Measurements from ENCODE around the gene BBS9.
"Not testable (repeated sequence)": the region's sequence is repeated elsewhere in the genome, so short reads cannot be mapped to it uniquely, and the experiment has no call there.

The BBS9 gene

DNA sequence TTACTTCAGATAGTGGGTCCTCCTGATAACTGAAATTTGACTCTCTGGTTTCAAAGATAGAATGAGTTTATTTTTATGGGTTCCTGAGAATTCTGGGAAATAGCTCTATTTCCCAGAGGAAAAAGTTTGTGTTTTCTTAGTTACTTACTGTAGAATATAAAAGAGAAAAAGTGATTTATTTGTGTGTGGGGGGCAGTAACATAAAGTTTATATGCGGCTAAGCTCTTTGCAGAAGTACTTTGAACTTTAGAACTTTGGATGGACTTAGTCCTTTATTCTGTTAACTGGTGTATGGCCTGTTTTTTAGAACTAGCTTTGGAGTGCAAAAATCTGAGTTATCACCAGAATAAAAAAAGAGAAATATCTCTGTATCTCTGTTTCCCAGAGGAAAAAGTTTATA, 157.1 kb downstream of the BBS9 start:
- DNase-seq = no peak

DNA sequence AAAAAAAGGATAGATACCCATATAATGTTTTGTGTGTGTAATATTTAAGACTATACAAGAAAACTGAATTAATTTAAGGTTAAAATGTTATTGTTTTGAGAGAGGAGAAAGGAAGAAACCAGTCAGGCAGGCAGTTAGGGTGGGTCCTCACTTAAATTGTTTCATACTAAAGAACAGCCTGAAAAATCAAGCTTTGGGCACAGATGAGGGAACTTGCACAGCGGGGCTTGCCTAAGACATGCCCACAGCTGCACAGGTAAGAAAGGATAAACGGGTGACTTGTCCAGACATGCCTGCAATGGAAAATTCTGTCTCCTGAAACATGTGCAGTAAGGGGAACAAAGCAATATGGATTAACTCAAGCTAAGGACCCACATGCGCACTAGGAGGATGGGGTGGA, 158.4 kb downstream of the BBS9 start:
- DNase-seq = no peak

DNA sequence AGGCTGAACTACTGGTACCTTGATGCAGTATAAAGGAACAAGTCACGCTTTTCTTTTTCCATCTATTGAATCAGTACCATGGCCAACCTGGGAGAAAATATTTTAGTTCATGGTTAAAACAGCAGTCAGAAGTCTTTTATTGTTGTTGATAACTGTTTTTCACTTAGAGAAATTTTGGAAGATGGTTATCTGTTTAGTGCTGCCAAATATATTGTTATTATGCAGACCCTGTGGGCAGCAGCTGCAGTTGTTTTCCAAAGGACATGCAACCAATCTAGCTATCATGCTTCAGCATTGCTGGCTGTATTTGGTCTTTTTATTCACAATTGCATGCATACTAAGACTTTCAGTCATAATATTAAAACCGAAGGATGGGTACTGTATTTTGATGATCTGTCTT, 169.5 kb downstream of the BBS9 start:
- no peak for DNase-seq

DNA sequence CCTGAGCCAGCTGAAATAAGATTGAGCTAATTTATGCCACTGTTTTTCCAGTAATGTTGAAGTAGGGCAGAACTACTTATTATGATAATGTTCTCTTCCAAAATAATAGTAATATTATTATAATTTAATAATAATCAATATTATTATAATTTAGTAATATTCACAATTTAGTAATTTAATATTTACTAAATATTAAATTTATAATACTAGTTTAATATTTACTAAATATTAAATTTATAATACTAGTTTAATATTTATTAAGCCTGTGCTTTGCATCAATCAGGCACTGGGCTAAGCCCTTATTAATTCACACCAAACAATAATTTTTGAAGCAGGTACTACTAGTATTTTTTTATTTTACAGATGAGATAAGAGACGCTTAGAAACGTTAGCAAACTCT, 170.1 kb downstream of the BBS9 start:
- no peak for DNase-seq

DNA sequence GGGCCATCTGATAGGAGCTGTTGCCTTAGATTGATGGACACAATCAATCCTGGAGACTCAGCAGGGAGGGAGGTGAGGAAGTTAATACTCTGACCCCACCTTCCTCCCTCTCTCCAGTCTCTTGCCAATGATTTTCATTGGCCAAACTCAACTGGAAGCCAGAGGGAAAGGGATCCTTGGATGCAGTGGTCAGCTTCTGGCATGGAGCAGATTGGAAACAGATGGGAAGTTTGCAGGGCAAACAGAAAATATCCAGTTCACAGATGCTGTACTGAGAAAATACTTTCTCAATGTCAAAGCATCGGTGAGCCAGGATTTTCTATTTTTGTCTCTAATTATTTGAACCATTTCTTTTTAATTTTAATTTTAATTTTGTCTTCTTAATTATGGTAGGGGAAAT, 170.8 kb downstream of the BBS9 start:
- no peak for DNase-seq

DNA sequence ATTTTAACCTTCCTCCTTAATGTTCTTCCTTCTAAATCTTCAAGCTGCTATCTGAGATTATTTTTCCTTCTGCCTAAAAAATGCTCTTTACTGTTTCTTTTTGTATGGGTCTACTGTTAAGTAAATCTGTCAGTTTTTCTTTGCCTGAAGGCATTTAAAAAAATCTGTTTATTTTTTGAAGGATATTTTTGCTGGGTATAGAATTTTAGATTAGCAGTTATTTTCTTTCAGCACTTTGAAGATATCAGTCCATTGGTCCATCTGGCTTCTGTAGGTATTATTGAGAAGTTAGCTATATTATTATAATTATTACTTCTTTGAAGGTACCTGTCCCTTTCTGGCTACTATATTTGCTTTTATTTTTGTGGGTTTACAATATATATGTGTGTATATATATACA, 171.4 kb downstream of the BBS9 start:
- DNase-seq = no peak

DNA sequence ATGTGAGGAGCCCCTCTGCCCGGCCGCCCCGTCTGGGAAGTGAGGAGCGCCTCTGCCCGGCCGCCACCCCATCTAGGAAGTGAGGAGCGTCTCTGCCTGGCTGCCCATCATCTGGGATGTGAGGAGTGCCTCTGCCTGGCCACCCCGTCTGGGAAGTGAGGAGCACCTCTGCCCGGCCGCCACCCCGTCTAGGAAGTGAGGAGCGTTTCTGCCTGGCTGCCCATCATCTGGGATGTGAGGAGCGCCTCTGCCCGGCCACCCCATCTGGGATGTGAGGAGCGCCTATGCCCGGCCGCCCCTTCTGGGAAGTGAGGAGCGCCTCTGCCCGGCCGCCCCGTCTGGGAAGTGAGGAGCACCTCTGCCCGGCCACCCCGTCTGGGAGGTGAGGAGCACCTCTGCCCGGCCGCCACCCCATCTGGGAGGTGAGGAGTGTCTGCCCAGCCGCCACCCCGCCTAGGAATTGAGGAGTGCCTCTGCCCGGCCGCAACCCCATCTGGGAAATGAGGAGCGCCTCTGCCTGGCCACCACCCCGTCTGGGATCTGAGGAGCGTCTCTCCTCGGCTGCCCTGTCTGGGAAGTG, 174.7 kb downstream of the BBS9 start:
- not testable (repeated sequence) for DNase-seq

DNA sequence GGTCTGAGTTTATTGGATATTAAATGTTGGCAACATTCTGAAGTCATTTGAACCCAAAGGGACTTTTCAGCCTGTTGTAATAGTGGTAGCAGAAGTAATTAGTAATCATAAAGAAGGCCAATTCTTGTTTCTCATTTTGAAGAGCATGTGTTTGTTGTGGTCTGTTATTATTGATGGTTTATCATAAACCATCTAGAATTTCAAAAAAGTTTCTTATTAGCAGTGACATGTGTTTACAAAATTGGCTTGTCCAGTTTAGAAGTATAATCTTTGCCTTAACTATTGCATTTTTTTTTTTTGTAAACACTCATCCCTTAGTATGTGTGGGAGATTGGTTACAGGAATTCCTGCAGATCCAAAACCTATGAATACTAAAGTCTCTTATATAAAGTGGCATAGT, 177.8 kb downstream of the BBS9 start:
- no peak for DNase-seq

DNA sequence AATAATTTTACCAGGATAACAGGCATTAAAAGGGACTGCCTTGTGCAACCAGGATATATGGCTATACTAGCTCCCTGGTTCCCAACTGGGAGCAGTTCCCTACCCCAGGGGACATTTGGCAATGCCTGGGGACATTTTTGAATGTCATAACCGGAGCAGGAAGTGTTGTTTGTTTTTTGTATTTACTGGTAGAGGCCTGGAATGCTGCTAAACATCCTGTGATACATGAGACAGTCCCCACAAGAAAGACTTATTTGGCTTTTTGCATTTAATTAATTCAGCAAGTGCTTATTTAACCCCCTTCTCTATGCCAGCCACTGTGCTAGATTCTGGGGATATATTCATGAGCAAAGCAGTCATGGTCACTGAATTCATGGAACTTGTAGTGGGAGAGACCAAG, 181.2 kb downstream of the BBS9 start:
- DNase-seq = no peak

DNA sequence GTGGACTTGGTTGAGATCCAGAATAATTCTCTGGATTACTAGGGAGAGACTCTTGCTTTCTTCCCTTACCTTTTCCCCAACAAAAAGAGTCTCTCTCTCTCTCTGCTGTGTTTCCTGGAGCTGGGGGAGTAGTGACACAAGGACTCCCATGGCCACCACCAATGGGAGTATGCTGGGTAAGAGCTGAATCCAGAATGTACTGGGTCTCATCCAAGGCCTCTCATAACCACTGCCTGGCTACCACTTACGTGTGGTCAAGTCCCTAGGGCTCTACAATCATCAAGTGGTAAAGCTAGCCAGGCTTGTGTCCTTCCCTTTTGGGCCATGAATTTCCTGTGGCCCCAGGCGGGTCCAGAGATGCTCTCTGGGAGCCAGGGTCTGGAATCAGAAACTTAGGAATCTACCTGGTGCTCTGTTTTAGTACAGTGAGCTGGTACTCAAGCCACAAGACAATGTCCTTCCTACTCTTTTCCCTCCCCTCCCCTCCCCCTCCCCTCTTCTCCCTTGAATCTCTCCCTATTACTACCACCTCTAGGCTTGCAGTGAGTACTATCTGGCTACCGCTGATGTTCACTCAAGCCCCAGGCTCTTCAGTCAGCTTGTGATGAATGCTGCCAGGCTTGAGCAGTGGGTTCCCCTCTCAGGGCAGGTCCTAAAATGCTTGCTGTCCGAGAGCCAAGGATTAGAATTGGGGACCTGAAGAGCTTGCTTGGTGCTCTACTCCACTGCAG, 196.6 kb downstream of the BBS9 start:
- DNase-seq = no peak

DNA sequence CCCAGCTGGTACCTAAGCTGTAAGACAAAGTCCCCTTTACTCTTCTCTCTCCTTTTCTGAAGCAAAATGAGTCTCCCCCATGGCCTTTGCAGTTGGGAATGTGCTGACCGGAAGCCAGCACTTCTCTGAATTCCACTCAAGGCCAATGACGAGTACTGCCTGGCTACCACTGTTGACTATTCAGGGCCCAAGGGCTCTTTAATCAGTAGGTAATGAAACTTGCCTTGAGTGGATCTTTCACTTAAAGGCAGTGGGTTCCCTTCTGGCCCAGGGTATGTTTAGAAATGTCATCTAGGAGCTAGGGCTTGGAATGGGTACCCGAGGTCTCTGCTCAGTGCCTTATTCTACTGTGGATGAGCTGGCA, 197.1 kb downstream of the BBS9 start:
- DNase-seq = no peak

DNA sequence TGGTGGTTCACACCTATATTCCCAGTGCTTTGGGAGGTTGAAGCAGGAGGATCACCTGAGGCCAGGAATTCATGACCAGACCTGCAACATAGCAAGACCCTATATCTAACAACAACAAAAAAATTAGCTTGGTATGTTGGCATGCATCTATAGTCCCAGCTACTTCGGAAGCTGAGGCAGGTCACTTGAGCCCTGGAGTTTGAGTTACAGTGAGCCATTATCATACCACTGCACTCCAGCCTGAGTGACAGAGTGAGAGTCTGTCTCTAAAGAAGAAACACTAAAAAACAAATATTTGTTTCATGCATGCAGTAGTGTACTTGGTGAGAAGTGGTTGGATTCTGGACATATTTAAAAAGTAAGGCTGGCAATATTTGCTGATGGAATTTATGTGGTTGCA, 198.1 kb downstream of the BBS9 start:
- no peak for DNase-seq

DNA sequence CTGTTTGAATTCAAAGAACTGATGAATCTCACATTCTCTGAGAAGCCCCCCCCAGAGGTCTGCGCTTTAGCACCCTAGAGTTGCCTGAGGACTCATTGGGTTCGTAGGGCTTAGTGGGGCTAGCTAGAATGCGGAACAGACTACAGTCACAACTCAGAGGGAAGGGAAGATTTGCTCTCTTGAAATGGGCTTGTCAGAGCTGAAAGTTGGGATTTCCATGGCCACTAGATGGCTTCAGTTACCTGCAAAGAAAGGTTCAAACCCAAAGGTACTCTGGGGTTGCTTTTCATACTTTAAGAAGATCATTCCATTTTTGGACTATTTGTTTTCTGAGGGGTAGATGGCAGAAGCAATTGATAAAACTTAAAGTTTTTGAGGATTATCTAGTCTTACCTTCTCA, 205.0 kb downstream of the BBS9 start:
- DNase-seq = peak; percentile 27

DNA sequence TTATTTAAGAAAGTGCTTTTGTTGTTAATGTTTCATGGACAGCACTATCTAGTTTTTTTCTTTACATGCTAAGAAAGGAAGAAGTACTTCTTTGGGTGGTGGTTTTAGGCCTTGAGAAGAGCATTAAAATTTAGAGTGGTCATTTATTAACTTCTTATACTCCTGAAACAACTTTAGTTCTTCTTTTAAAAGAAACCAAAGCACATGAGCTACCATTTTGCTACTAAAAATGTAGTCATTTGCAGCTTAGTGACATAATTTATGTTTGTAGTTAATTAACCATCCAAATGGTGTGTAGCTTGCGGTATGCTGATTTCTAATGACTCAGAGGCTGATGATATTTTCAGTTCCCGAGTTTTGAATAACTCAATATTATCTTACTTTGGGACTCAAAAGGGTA, 207.5 kb downstream of the BBS9 start:
- DNase-seq = no peak

DNA sequence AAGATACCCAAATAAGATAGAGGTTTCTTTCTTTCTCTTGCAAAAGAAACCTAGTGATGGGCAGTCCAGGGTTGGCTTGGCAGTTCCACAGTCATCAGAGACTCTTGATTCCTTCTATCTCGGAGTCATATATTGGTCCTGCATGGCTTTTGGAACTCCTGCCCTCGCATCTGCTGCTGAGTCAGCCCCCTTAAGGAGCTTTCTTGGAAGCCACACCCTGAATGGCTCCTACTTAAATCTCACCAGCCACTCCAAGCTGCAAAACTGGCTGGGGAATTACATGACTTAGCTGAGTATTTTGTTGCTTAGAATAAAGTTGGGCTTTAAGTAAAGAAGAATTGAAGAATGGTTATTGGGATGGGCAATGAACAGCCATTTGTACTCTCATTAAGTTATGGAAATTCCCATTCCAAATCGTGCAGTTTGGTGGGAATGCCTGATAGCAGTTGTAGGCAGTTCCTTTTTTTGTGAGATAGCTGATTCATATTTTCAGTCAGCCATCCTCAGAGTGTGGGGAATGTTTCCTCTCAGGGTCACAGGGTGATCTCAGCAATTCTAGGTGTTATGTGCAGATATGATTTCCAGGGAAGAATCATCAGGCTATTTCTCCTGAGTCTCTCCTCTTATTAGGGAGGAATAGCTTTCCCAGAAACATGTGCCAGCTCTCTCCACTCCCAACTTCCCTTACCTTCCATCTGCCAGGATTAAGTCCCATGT, 209.9 kb downstream of the BBS9 start:
- DNase-seq = no peak

DNA sequence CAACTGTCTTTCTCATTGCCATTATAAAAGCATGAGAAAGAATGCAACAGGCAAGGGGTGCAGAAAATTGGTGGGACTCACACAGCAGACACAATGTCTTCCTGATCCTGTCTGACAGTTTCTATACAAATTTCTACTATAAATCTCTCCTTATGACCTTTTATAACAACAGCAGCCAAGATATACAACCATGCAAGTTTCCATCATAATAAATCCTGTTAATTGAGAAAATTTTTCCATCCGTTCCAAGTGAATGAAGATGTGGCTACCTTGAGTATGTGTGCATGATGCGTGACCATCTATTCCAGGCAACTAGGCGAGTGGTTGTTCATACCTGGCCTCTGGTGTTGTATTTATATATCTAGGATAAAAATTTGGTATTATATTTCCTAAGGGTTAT, 216.7 kb downstream of the BBS9 start:
- no peak for DNase-seq

DNA sequence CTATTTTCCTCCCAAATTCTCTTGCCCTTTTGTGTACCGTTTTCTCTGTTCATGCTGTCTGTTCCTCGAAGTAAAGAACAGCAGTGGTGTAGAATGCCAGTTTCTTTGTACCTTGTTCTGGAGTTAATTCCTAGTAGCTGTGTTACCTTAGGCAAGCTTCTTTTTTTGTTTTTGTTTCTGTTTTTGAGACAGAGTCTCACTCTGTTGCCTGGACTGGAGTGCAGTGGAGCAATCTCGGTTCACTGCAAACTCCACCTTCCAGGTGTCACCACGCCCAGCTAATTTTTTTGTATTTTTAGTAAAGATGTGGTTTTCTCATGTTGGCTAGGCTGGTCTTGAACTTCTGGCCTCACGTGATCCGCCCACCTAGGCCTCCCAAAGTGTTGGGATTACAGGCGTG, 221.2 kb downstream of the BBS9 start:
- DNase-seq = no peak

DNA sequence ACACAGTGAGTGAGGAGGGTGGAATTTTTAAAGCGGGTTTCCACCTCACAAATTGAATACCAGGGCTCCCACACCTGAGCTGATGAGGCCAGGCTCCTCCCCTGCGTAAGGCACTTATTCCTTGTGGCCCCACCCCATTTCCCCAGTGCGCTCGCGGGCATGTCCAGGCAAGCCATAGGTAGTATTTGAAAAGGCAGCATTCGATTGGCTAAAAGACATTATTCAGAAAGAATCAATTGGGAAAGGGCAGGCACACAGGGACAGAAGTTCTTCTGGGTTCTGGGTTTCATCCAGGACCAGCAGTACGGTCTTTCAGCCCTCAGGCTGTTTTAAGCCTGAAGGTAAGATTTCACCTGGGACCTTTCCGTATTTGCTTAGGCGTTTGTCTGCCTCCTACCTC, 222.3 kb downstream of the BBS9 start:
- no peak for DNase-seq

DNA sequence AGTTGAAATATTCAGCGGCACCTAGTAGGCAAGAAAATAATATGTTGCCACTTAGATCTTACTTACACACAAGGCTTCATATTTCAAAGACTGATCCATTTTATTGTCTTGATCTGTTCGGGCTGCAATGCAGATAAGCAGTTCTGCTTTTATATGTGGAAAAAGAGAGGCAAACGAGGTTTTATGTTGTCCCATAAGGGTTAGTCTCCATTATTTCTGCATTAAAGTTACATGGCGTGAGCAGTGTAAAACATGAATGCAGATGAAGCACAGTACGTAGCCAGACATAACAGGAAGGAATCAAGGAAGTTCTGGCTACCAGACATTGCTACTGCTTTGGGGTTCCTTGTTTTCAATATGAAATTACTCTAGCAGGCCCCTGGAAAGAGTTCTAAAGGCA, 224.8 kb downstream of the BBS9 start:
- DNase-seq = no peak

DNA sequence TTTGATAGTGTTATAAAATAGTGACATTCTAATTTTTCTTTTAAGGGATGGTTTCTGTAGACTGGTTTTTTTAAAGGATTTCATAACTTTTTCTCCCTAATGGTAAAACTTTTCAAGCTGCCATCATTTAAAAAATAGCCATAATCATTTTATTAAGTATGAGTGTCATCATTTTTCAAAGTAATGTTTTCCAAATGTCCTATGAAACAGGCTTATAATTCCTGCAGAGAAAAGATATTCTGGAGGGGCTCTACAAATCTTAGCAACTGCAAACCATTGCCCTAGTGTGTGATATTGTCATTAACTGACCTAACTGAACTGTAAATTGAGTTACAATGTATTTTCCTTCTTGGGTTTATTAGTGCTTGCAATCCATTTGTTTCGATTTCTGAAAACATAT, 226.0 kb downstream of the BBS9 start:
- DNase-seq = no peak

DNA sequence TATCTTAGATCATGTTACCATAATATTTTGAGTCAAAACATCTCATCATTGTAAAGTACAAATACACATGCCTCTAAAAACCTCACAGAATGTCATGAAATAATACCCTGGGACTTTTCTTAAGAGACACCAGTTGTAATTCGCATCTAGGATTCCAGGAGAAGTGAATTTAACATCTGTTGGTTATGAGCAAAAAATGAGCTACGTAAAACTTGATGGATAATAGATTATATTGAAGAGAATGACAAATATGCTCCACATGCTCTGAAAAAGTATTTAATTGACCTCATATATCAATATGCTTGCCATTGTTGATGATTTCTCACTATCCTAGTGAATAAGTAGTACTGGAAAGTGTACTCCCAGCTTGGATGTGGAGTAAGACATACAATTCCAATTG, 227.0 kb downstream of the BBS9 start:
- no peak for DNase-seq

DNA sequence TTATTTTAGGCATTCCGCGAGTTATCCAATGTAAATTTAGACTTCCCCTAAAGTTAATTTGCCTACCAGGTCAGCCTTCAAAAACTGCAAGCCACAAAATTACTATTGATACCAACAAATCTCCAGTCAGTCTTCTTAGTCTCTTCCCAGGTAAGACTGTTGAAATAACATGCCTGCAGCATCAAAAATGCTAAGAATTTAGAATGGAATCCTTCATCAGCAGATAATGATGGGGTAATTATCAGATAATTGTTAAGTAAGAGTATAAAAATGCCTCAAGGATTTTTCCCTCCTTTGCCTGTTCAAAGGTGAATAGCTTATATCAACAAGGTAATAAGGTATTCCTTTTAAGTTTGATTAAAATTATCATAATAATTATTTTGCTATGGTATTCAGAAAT, 228.5 kb downstream of the BBS9 start:
- DNase-seq = no peak

DNA sequence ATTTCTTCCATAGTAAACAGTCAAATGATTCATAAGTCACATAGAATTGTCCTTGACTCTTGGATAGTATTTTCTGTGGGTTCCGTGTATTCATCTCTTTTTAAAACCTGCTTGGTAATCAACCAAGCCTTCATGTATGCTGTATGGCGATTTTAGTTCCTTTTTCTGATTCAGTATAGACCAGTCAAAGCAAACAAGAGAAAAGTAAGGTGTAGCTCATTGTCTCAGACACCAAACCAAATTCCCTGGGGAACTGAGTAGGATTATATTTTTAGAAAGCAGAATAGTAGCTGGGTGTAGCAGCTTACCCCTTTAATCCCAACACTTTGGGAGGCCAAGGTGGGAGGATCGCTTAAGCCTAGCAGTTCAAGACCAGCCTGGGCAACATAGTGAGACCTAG, 240.5 kb downstream of the BBS9 start:
- DNase-seq = no peak

DNA sequence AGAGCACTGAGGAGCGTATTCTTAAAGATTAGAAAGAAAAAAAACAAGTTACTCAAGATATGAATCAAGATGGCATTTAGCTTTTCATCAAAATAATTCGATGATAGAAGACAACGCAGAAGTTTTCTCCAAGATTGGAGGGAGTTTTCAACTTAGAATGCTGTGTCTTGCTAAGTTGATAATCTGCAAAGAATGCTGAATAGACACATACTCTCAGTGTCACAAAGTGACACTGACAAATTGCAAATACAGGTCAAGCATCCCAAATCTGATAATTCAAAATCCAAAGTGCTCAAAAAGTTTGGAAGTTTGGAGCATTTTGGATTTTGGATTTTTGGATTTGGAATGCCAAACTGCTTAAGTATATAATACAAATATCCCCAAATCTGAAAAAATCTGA, 243.8 kb downstream of the BBS9 start:
- no peak for DNase-seq

Data from RPMI8226 (cell line).